SK-N-DZ (cell line): ENCODE data around the gene DDX52.
"Not testable (repeated sequence)": the region's sequence is repeated elsewhere in the genome, so short reads cannot be mapped to it uniquely, and the experiment has no call there.

ENCODE experiments used
- DNase-seq: peaks from one replicate; pipeline ENCODE4 v3.0.0-alpha.2; 2015; ENCODE audit warnings: low spot score

Gene DDX52

DNA sequence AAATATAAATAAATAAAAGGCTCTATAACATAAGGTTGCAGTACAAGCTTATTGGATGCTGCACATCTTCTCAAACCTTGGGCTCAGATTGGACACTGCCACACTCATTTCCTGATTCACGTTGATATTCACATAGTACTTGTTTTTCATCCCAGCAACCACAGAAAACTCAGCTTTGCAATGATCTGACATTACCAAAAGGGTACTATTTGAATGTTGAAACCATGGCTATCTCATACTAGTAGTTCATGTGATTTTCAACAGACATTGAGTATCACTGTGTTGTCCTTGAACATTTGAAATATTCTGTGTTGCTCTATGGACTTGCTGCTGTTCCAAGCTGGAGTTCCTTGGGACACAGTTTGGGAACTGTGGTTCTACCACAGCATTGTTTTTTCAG, 14.0 kb upstream of the DDX52 start:
- no peak for DNase-seq

- no peak for DNase-seq
Observed at GRCh38 chr17:37651849-37652248, 8.6 kb upstream of the DDX52 start.

- DNase-seq: peak; percentile 32
Observed at GRCh38 chr17:37650419-37651003, 7.3 kb upstream of the DDX52 start.

GRCh38 chr17:37648555-37648954, 5.3 kb upstream of the DDX52 start:
- no peak for DNase-seq

GRCh38 chr17:37647856-37648255, 4.6 kb upstream of the DDX52 start:
- no peak for DNase-seq

DNA sequence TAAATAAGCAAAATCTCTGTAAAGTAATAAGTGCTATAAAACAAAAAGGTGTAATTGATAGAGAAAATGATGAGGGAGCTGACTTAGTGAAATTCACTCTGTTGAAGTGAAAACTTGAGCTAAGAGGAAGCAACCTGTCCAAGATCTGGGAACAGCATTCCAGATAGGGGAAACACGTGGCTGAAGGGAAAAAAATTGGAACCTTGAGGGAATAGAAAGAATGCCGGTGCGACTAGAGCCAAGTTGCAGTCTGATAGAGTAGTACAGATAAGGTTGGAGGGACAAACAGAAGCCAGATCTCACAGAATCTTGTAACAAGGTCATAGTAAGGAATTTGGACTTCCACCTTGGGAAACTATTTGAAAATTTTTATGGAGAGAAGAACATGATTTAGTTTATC, 623 bp upstream of the DDX52 start:
- peak; percentile 11 for DNase-seq

DNA sequence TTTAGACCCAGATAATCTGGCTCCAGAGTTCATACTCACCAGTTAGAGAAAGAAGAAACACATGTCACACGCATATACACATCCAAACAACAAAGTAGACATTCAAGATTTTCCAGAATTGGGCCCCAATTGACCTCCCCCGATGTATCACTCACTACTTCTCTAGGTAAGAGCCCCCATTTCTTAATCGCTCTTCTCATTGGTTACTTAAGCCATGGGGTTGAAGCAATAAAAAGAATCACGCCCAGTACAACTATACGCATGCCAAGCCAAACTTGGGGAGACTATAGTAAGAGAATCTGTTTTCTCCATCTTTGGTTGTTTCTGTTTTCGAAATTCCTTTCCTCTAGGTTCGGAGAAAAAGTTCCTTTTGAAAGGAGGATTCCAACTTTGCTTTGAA, 565 bp downstream of the DDX52 start:
- no peak for DNase-seq

GRCh38 chr17:37640015-37640414, 3.2 kb downstream of the DDX52 start:
- DNase-seq: no peak

GRCh38 chr17:37637956-37638355, 5.3 kb downstream of the DDX52 start:
- DNase-seq: no peak

GRCh38 chr17:37616430-37616829, 26.8 kb downstream of the DDX52 start:
- not testable (repeated sequence) for DNase-seq

GRCh38 chr17:37614823-37615222, 28.4 kb downstream of the DDX52 start:
- DNase-seq: no peak

DNA sequence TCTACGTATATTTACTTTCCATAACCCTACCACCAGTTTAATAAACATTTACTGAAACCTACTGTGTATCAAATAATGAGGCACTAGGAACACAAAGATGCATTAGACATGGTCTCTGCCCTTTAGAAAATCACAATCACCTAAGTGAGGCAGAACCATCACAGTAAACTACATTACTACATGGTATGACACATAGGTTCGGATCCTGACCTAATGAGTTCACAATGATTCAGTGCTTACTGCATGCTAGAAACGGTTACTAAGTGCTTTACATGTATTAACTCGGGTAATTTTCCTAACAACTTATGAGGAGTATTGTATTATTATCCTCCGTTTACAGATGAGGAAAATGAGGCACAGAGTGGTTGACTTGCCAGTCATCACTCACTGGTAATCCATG, 28.9 kb downstream of the DDX52 start:
- no peak for DNase-seq

DNA sequence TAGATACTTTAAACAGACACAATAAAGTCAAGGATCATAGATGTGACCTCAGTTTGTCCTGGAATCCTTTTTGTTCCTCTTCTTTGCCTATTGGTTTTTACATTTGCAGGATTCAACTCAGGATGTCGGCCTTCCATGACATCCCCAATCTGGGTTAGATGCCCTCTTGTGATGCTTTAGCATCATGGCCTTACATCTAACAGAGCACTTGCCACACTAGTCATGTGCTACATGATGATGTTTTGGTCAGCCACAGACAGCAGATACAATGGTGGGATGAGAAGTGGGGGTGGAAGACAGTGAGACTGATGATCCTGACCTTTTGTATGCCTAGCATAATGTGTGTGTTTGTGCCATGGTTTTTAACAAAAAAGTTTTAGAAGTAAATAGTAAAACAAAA, 32.3 kb downstream of the DDX52 start:
- no peak for DNase-seq

GRCh38 chr17:37610041-37610420, 33.2 kb downstream of the DDX52 start:
- DNase-seq: peak; percentile 7

- peak; percentile 96 for DNase-seq
Observed at GRCh38 chr17:37609170-37610040, 33.8 kb downstream of the DDX52 start, which contains the start of gene SYNRG. TSS of gene SYNRG (minus strand) at chr17:37609418. CDS start at chr17:37609355, 63 bp downstream.

DNA sequence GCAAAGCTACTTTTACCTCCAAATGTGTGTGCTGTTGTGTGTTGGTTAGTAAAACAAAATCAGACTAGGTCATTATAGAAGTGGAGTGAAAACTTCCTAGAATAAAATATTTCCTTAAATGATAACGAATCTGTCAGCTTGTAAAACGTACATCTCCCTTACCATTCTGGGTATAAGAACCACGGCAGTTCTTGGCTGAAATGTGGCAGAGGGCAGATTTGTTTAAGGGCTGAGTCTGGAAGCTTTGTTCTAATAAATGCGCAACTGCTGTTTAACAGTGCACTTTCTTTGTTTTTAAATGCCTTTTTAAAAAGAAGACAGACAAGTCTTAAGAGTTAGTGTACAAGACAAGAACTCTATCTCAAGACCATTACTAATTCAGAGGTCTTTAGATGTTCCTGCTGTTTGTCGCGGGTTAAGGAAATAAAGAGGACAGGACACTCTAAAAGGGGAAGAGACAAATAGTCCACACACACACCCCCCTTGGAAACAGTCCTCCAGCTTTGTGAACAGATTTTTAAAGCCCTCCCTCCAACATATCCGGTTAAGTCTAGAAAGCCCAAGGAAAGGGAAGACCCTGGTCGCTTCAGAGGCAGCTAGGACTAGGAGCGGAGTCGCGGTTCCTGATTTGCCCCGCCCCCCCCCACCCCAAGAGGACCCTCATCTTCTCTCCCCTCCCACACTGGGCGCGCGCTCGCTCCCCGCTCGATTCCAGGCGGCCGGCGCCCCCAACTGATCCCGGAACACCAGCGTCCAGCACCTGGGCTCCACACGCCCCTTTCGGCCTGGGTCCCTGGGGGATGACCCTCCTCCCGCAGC, 34.7 kb downstream of the DDX52 start:
- DNase-seq: no peak

DNA sequence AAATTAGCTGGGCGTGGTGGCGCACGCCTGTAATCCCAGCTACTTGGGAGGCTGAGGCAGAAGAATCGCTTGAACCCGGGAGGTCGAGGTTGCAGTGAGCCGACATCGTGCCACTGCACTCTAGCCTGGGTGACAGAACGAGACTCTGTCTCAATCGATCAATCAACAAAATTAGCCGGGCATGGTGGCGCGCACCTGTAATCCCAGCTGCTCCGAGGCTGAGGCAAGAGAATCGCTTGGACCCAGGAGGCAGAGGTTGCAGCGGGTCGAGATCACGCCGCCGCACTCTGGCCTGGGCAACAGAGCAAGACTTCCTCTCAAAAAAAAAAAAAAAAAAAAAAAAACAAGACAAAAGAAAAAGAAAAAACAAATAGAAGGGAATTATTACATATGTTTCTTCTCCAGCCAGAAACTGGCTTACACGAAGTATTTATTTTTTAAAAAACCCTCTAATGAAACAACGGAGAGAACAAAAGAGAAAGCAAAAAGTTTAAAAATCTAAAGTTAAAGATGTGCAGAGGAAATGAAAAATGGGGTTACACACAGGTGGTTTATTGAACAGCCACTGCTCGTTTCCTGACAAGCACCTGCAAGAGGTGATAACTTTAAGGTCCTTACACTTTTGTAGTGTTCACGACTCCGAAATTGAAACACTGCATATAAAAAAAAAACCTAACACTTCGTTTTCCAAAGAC, 35.5 kb downstream of the DDX52 start:
- DNase-seq: no peak

DNA sequence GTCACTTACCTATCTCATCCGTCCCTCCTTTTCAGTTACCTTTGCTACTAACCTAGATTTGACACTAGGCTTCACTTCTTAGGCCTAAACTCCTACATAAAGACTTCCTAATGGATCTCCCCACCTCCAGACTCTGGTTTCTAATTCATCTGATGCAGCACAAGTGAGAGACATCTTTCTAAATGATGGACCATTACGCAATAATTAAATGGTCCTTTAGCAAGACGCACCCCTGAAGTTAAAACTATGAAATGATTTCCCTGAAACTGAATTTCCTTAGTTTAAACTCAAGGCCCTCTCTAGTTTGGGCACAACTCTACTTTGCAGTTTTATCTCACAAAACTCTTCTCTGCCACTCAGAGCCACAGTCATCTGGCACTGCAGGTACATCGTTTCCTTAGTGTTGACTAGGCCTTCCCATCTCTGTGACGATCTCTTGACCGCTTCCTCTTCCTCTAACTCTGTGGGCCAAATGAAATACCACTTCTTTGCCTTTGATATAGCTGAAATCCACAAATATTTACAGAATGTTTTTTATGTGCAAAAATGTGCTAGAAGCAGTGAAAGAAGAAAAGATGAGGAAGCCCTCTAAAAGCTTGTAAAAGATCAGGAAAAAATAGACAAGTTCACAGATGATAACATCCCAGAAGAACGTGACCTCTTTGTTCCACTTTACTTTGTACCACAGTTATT, 37.3 kb downstream of the DDX52 start:
- DNase-seq: no peak

GRCh38 chr17:37605081-37605480, 38.2 kb downstream of the DDX52 start:
- no peak for DNase-seq

GRCh38 chr17:37604556-37604955, 38.7 kb downstream of the DDX52 start:
- no peak for DNase-seq

DNA sequence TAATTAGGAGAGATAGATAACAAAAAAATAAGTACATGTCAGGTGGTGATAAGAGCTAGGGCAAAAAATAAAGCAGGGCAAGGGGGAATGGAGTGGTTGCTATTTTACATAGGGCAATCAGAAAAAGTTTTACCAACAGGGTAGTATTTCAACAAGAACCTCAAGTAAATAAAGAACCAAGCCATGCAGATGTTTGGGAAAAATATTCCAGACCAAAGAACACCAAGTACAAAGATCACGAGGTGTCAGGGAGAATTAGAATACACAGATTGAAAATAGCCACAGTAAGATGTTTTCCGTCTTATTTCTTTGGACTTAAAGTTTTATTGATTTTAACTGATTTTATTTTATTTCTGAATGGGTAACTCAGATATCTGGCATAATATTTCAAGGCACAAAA, 45.1 kb downstream of the DDX52 start:
- no peak for DNase-seq
